NT2/D1 (cell line): ENCODE results near the gene WBP2NL.

ENCODE experiments used
- SUZ12 ChIP-seq: IDR thresholded peaks from 2 replicates; pipeline ENCODE4 v1.6.1; 2011; ENCODE audit not compliant: insufficient read length, insufficient read depth; ENCODE audit errors: extremely low read depth
- YY1 ChIP-seq: IDR thresholded peaks from 2 replicates; pipeline ENCODE4 v1.6.1; 2011; ENCODE audit not compliant: insufficient read length, insufficient read depth
- ZNF274 ChIP-seq: IDR thresholded peaks from 2 replicates; pipeline ENCODE4 v1.6.1; 2011; ENCODE audit warnings: mild to moderate bottlenecking, low read depth, low read length

- TF ChIP-seq ZNF274 (no peak), SUZ12 (no peak), YY1 (no peak)
Measured at GRCh38 chr22:41969110-41969646, 29.4 kb upstream of the WBP2NL start, which contains the start of gene SEPTIN3.
